ENCODE measurements around the gene ANGEL1.

- TF ChIP-seq POLR2A (IDR thresholded peaks at IDR 0.05) (no peak), CTCF (IDR thresholded peaks at IDR 0.05) (no peak)
These were observed 39.3 kb downstream of the ANGEL1 start for GRCh38 chr14:76773188-76773885.

All from tibial nerve (tissue), 3 donors.